Thyroid gland (tissue), 4 donors: Measurements from ENCODE around the gene MARCKSL1.

ENCODE experiments used
- CTCF ChIP-seq, 6 experiments: fragments of 200-600 bp in 3 of 6; fragments of 450-650 bp in 3 of 6; sonication (generic) in 3 of 6; IDR thresholded peaks; one replicate each; pipeline ENCODE4 v1.5.1; 2016 to 2019; ENCODE audit warnings: antibody characterized with exemption in 6 of 6, mild to moderate bottlenecking in 2 of 6, inconsistent platforms in 1 of 6, moderate library complexity in 1 of 6
- POLR2A ChIP-seq, 2 donors: fragments of 450-650 bp; IDR thresholded peaks; one replicate each; pipeline ENCODE4 v1.6.1; 2017; ENCODE audit warnings: antibody characterized with exemption in 2 of 2, mild to moderate bottlenecking in 2 of 2, moderate library complexity in 1 of 2

GRCh38 chr1:32357614-32358013 lies 21.6 kb upstream of the MARCKSL1 start:
- TF ChIP-seq CTCF (IDR thresholded peaks at IDR 0.05) = no peak
- TF ChIP-seq POLR2A (IDR thresholded peaks at IDR 0.05) = no peak
